ENCODE data around the gene AKT1S1. TPM values are rescaled to one million over a fixed set of nuclear protein-coding genes. Genes with fewer than 3 reads are reported as not detected.

The AKT1S1 gene
- total RNA-seq, 4 donors from 2014 or later = 14.4 to 24.6 (median 19.7) TPM

DNA sequence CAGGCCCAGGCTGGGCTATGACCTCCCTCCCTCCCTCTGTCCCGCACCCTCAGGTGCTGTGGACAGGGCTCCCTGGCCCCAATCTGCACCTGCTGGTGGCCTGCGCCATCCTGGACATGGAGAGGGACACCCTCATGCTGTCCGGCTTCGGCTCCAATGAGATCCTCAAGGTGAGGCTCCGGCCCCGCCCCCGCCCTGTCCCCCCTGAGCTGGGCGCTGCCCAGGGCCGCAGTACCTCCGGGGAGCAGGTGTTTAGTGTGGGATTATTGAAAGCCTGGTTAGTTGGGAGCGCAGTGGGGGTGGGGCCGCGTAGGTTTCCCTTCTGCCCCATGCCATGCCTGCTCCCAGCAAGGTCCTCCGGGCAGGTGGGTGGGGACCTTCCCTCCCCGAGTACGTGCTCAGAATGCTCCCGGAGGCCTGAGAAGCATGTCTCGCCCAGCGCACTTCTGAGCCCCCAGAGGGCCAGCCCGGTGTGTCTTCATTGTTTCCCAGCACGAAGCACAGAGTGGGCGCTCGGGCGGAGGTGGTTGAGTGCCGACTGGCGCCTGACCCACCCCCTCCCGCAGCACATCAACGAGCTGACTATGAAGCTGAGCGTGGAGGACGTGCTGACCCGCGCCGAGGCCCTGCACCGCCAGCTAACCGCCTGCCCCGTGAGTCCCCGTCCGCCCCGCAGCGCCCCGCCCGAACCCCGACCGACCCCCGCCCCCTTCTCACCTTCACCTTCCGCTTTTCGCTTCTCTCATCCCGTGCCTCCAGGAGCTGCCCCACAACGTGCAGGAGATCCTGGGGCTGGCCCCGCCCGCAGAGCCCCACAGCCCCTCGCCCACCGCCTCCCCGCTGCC, 10.7 kb upstream of the AKT1S1 start:
- Histone ChIP-seq H3K27me3 (peaks cover 28% of the 10 kb centered on the region), H3K9me3 (peaks cover 0 to 1% (median 0%) of the 10 kb centered on the region in 3 donors), H3K4me3 (no peak overlapping the region), H3K27ac (no peak overlapping the region), H3K36me3 (peaks cover 0 to 65% of the 10 kb centered on the region in 2 donors), H3K4me1 (peaks cover 0 to 17% (median 11%) of the 10 kb centered on the region in 3 donors)
- whole genome bisulfite sequencing, 2 donors (ENCODE audit: low coverage in 1 of 2) = no CpG with 5 or more reads among the region's 54 CpGs
- TF ChIP-seq, protein P1, sequence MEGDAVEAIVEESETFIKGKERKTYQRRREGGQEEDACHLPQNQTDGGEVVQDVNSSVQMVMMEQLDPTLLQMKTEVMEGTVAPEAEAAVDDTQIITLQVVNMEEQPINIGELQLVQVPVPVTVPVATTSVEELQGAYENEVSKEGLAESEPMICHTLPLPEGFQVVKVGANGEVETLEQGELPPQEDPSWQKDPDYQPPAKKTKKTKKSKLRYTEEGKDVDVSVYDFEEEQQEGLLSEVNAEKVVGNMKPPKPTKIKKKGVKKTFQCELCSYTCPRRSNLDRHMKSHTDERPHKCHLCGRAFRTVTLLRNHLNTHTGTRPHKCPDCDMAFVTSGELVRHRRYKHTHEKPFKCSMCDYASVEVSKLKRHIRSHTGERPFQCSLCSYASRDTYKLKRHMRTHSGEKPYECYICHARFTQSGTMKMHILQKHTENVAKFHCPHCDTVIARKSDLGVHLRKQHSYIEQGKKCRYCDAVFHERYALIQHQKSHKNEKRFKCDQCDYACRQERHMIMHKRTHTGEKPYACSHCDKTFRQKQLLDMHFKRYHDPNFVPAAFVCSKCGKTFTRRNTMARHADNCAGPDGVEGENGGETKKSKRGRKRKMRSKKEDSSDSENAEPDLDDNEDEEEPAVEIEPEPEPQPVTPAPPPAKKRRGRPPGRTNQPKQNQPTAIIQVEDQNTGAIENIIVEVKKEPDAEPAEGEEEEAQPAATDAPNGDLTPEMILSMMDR (IDR thresholded peaks at IDR 0.05) = no peak
- no peak for TF ChIP-seq POLR2A (IDR thresholded peaks at IDR 0.05)
- TF ChIP-seq POLR2AphosphoS5 (IDR thresholded peaks at IDR 0.05) = no peak
- no peak for TF ChIP-seq EP300 (IDR thresholded peaks at IDR 0.05)
- no peak for ATAC-seq

DNA sequence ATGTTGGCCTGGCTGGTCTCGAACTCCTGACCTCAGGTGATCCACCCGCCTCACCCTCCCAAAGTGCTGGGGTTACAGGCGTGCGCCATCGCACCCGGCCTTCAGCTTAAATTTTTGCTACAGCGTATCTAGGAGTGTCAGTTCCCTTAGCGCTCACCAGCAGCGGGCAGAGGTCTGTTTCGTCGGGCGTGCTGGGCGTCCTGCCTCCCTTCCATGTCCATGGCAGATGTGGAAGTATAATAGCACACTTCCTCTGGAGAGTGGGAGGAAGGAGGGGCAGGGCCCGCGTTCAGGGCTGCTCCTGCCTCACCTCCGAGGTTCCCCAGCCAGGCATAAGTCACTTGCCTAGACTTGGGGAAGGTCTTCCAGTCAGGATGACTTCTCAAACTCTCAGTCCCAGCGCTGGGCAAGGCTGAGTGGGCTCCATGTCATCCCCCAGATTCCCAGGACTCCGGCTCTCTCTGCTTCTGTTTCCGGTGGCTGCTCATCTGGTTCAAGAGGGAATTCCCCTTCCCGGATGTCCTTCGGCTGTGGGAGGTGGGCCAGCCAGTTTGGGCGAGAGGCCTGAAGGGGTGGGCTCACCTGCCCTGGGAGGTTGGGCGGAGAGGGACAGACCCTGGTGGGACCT, 10.0 kb upstream of the AKT1S1 start:
- Histone ChIP-seq H3K4me1 (peaks cover 0 to 17% (median 11%) of the 10 kb centered on the region in 3 donors), H3K36me3 (peaks cover 0 to 72% of the 10 kb centered on the region in 2 donors), H3K4me3 (no peak overlapping the region), H3K27me3 (peaks cover 25% of the 10 kb centered on the region), H3K9me3 (peaks cover 0 to 4% (median 0%) of the 10 kb centered on the region in 3 donors), H3K27ac (no peak overlapping the region)
- 80% methylated on average over 3 of the region's 23 CpGs; no CpG with 5 or more reads in 1 of the 2 donors for WGBS, 2 donors (ENCODE audit: low coverage in 1 of 2)
- no peak for ATAC-seq
- TF ChIP-seq POLR2AphosphoS5 (IDR thresholded peaks at IDR 0.05) (no peak), EP300 (IDR thresholded peaks at IDR 0.05) (no peak), POLR2A (IDR thresholded peaks at IDR 0.05) (no peak)
- TF ChIP-seq, protein P1 (IDR thresholded peaks at IDR 0.05) = no peak

DNA sequence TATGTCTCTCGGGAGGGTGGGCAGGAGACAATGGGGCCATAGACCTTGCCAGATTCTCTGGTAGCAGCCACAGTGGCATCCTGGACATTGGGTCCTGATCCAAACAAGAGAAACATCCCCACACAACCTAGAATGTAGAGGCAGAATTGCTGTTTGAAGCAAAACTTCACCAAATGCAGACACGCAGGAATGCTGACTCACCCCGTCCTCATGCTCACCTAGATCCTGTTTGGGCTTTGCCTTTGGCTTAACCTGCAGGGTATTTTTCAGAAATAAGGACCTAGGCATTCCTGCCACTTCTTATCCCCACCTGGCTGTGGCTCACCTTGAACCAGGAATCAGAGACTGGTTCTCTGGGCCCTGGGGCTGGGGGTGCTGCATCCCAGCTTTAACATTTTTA, 7.6 kb upstream of the AKT1S1 start:
- 93 to 100% methylated on average over 1 to 2 of the region's 3 CpGs for WGBS, 2 donors (ENCODE audit: low coverage in 1 of 2)
- peaks cover 0 to 4% (median 0%) of the 10 kb centered on the region in 3 donors for H3K9me3 ChIP-seq
- ATAC-seq = no peak
- H3K27ac ChIP-seq = no peak overlapping the region
- peaks cover 7% of the 10 kb centered on the region for H3K27me3 ChIP-seq
- TF ChIP-seq POLR2A (IDR thresholded peaks at IDR 0.05) (no peak), POLR2AphosphoS5 (IDR thresholded peaks at IDR 0.05) (no peak), EP300 (IDR thresholded peaks at IDR 0.05) (no peak)
- TF ChIP-seq, protein P1 (IDR thresholded peaks at IDR 0.05) = no peak
- no peak overlapping the region for H3K4me3 ChIP-seq
- peaks cover 0 to 10% (median 2%) of the 10 kb centered on the region in 3 donors for H3K4me1 ChIP-seq
- H3K36me3 ChIP-seq = peaks cover 0 to 96% of the 10 kb centered on the region in 2 donors

DNA sequence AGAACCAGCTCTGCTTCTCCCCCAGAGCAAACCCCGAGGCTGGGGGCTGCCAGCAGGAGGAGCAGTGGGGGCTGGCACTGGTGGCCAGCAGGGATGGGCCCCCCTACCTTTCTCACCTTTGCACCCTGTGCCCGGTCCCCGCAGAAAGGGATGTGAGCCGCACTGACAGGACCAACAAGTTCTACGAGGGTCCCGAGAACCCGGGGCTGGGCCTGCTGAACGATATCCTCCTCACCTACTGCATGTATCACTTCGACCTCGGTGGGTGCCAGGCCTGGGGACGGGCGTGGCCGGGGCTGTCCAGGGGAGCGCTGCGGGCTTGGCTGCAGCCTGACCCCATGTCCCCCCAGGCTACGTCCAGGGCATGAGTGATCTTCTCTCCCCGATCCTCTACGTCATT, 7.0 kb upstream of the AKT1S1 start:
- ATAC-seq = no peak
- peaks cover 0 to 14% (median 2%) of the 10 kb centered on the region in 3 donors for H3K4me1 ChIP-seq
- H3K4me3 ChIP-seq = no peak overlapping the region
- no peak overlapping the region for H3K27ac ChIP-seq
- WGBS, 2 donors (ENCODE audit: low coverage in 1 of 2) = no CpG with 5 or more reads among the region's 18 CpGs
- H3K27me3 ChIP-seq = peaks cover under 1% of the 10 kb centered on the region
- H3K9me3 ChIP-seq = peaks cover 0 to 4% (median 0%) of the 10 kb centered on the region in 3 donors
- TF ChIP-seq, protein P1 (IDR thresholded peaks at IDR 0.05) = no peak
- TF ChIP-seq EP300 (IDR thresholded peaks at IDR 0.05) (no peak), POLR2AphosphoS5 (IDR thresholded peaks at IDR 0.05) (no peak), POLR2A (IDR thresholded peaks at IDR 0.05) (no peak)
- H3K36me3 ChIP-seq = peaks cover 0 to 100% of the 10 kb centered on the region in 2 donors
